Measurements from ENCODE around the gene RGSL1.
"Not testable (repeated sequence)": the region's sequence is repeated elsewhere in the genome, so short reads cannot be mapped to it uniquely, and the experiment has no call there.

The RGSL1 gene

GRCh38 chr1:182442333-182442732 lies 7.6 kb upstream of the RGSL1 start:
- H3K79me2 ChIP-seq (ENCODE audit: insufficient read depth, low read length) = no peaks in the 10 kb centered on the region
- H3K4me1 ChIP-seq (ENCODE audit: insufficient read depth, low read length) = peaks cover 8% of the 10 kb centered on the region; the same call in 1 of the 2 replicates
- no peak overlapping the region for H3K4me3 ChIP-seq (ENCODE audit: low read depth in 1 of 2, low read length in 2 of 2)
- peaks cover 3% of the 10 kb centered on the region for H3K9me3 ChIP-seq (ENCODE audit: insufficient read depth, low read length, severe bottlenecking)
- no peaks in the 10 kb centered on the region for H4K20me1 ChIP-seq (ENCODE audit: insufficient read depth, low read length)
- H3K4me2 ChIP-seq (ENCODE audit: insufficient read depth, low read length) = no peak overlapping the region
- H3K36me3 ChIP-seq (ENCODE audit: insufficient read depth, low read length) = no peaks in the 10 kb centered on the region
- H3K9ac ChIP-seq (ENCODE audit: low read depth, low read length) = no peak overlapping the region
- H3K27ac ChIP-seq (ENCODE audit: low read length) = no peak overlapping the region
- ATAC-seq (ENCODE audit: insufficient read depth, low read depth) = no peak
- no peaks in the 10 kb centered on the region for H3K27me3 ChIP-seq (ENCODE audit: insufficient read depth, low read length, poor library complexity)
- TF ChIP-seq CTCF (IDR thresholded peaks at IDR 0.05; ENCODE audit: borderline replicate concordance, extremely low read depth, low read length, poor library complexity, severe bottlenecking) (no peak), EZH2 (IDR thresholded peaks at IDR 0.05; ENCODE audit: borderline replicate concordance, low read depth, low read length, severe bottlenecking) (no peak)
- H2AFZ ChIP-seq (ENCODE audit: low read depth, low read length) = no peak overlapping the region
- DNase-seq = no peak

GRCh38 chr1:182444497-182444896 lies 5.4 kb upstream of the RGSL1 start:
- Histone ChIP-seq H3K79me2 (ENCODE audit: insufficient read depth, low read length) (no peaks in the 10 kb centered on the region), H4K20me1 (ENCODE audit: insufficient read depth, low read length) (no peaks in the 10 kb centered on the region), H3K9me3 (ENCODE audit: insufficient read depth, low read length, severe bottlenecking) (no peaks in the 10 kb centered on the region), H3K27ac (ENCODE audit: low read length) (no peak overlapping the region), H2AFZ (ENCODE audit: low read depth, low read length) (no peak overlapping the region), H3K4me1 (ENCODE audit: insufficient read depth, low read length) (peaks cover 8% of the 10 kb centered on the region; the same call in 1 of the 2 replicates), H3K4me2 (ENCODE audit: insufficient read depth, low read length) (no peak overlapping the region), H3K9ac (ENCODE audit: low read depth, low read length) (no peak overlapping the region), H3K4me3 (ENCODE audit: low read depth in 1 of 2, low read length in 2 of 2) (no peak overlapping the region), H3K36me3 (ENCODE audit: insufficient read depth, low read length) (no peaks in the 10 kb centered on the region), H3K27me3 (ENCODE audit: insufficient read depth, low read length, poor library complexity) (no peaks in the 10 kb centered on the region)
- no peak for DNase-seq
- TF ChIP-seq EZH2 (IDR thresholded peaks at IDR 0.05; ENCODE audit: borderline replicate concordance, low read depth, low read length, severe bottlenecking) (no peak), CTCF (IDR thresholded peaks at IDR 0.05; ENCODE audit: borderline replicate concordance, extremely low read depth, low read length, poor library complexity, severe bottlenecking) (peak; percentile 28)
- ATAC-seq (ENCODE audit: insufficient read depth, low read depth) = no peak

GRCh38 chr1:182446033-182446669 lies 3.8 kb upstream of the RGSL1 start:
- DNase-seq (peak; percentile 45), ATAC-seq (ENCODE audit: insufficient read depth, low read depth) (peak; percentile 83)
- Histone ChIP-seq H3K4me2 (ENCODE audit: insufficient read depth, low read length) (peak overlapping the region; percentile 17; the same call in 1 of the 2 replicates), H3K4me3 (ENCODE audit: low read depth in 1 of 2, low read length in 2 of 2) (no peak overlapping the region), H3K4me1 (ENCODE audit: insufficient read depth, low read length) (peaks cover 9% of the 10 kb centered on the region; the same call in 1 of the 2 replicates), H3K27ac (ENCODE audit: low read length) (0 out of 2 replicates have a peak overlapping the region, but pooled peaks have one; percentile 54), H3K9ac (ENCODE audit: low read depth, low read length) (no peak overlapping the region), H3K36me3 (ENCODE audit: insufficient read depth, low read length) (no peaks in the 10 kb centered on the region), H3K27me3 (ENCODE audit: insufficient read depth, low read length, poor library complexity) (no peaks in the 10 kb centered on the region), H4K20me1 (ENCODE audit: insufficient read depth, low read length) (no peaks in the 10 kb centered on the region), H3K79me2 (ENCODE audit: insufficient read depth, low read length) (no peaks in the 10 kb centered on the region), H3K9me3 (ENCODE audit: insufficient read depth, low read length, severe bottlenecking) (no peaks in the 10 kb centered on the region), H2AFZ (ENCODE audit: low read depth, low read length) (peak overlapping the region; percentile 68; the same call in 1 of the 2 replicates)
- no peak for TF ChIP-seq EZH2 (IDR thresholded peaks at IDR 0.05; ENCODE audit: borderline replicate concordance, low read depth, low read length, severe bottlenecking)
- peak; percentile 84 for TF ChIP-seq CTCF (IDR thresholded peaks at IDR 0.05; ENCODE audit: borderline replicate concordance, extremely low read depth, low read length, poor library complexity, severe bottlenecking)

GRCh38 chr1:182447124-182447523 lies 2.8 kb upstream of the RGSL1 start:
- H3K36me3 ChIP-seq (ENCODE audit: insufficient read depth, low read length); H3K9me3 ChIP-seq (ENCODE audit: insufficient read depth, low read length, severe bottlenecking); H3K27me3 ChIP-seq (ENCODE audit: insufficient read depth, low read length, poor library complexity); H3K9ac ChIP-seq (ENCODE audit: low read depth, low read length); H3K4me3 ChIP-seq (ENCODE audit: low read depth in 1 of 2, low read length in 2 of 2); H3K4me2 ChIP-seq (ENCODE audit: insufficient read depth, low read length); H2AFZ ChIP-seq (ENCODE audit: low read depth, low read length); H3K79me2 ChIP-seq (ENCODE audit: insufficient read depth, low read length); H3K27ac ChIP-seq (ENCODE audit: low read length); H4K20me1 ChIP-seq (ENCODE audit: insufficient read depth, low read length); DNase-seq; ATAC-seq (ENCODE audit: insufficient read depth, low read depth): not testable (repeated sequence)
- peaks cover 12% of the 10 kb centered on the region; the same call in 1 of the 2 replicates for H3K4me1 ChIP-seq (ENCODE audit: insufficient read depth, low read length)

Measured in DND-41 (cell line).